Retinal pigment epithelial cell (primary cell): Measurements from ENCODE around the gene ACVR1.

Experiments used
- DNase-seq: peaks from one replicate; pipeline ENCODE4 v3.0.0-alpha.2; 2010; ENCODE audit warnings: low read depth
- H3K4me3 ChIP-seq: 2 replicates; pipeline ENCODE4 v1.5.1; 2011; ENCODE audit warnings: mild to moderate bottlenecking, low read length, control low read depth, moderate library complexity
- TF ChIP-seq, protein P1 (sequence below): conservative IDR thresholded peaks from 2 replicates; pipeline ENCODE4 v1.5.1; 2011; ENCODE audit warnings: low read depth, low read length, control low read depth, inconsistent platforms

ACVR1 gene

GRCh38 chr2:157857881-157858280 is 18.2 kb downstream of the ACVR1 start:
- TF ChIP-seq, protein P1, sequence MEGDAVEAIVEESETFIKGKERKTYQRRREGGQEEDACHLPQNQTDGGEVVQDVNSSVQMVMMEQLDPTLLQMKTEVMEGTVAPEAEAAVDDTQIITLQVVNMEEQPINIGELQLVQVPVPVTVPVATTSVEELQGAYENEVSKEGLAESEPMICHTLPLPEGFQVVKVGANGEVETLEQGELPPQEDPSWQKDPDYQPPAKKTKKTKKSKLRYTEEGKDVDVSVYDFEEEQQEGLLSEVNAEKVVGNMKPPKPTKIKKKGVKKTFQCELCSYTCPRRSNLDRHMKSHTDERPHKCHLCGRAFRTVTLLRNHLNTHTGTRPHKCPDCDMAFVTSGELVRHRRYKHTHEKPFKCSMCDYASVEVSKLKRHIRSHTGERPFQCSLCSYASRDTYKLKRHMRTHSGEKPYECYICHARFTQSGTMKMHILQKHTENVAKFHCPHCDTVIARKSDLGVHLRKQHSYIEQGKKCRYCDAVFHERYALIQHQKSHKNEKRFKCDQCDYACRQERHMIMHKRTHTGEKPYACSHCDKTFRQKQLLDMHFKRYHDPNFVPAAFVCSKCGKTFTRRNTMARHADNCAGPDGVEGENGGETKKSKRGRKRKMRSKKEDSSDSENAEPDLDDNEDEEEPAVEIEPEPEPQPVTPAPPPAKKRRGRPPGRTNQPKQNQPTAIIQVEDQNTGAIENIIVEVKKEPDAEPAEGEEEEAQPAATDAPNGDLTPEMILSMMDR: no peak
- no peak for DNase-seq
- no peak overlapping the region for H3K4me3 ChIP-seq

GRCh38 chr2:157856187-157856515 is 20.0 kb downstream of the ACVR1 start:
- DNase-seq: no peak
- TF ChIP-seq, protein P1: no peak
- H3K4me3 ChIP-seq: no peak overlapping the region

DNA sequence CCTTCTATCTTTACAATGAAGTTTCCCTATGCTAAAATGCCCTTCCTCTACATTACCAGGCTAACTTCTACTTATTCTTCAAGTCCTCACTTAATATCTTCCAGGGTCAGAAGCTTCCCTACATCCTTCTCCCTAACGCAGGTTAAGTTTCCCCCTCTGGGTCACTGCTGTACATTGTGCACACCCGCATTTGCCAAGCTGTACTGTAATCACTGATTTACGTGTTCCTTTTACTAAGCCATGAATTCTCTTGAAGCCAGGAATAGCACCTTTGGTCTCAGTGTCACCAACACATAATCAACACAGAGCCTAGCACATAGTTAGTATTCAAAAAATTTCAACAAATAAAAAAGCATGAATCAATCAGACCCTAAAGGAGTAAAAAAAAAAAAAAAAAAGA is 22.3 kb downstream of the ACVR1 start:
- no peak for DNase-seq
- no peak overlapping the region for H3K4me3 ChIP-seq
- TF ChIP-seq, protein P1: no peak

GRCh38 chr2:157853211-157853610 is 22.9 kb downstream of the ACVR1 start:
- H3K4me3 ChIP-seq: no peak overlapping the region
- DNase-seq: no peak
- TF ChIP-seq, protein P1: no peak

GRCh38 chr2:157849591-157849990 is 26.5 kb downstream of the ACVR1 start:
- H3K4me3 ChIP-seq: no peak overlapping the region
- TF ChIP-seq, protein P1: no peak
- no peak for DNase-seq

GRCh38 chr2:157848213-157848612 is 27.9 kb downstream of the ACVR1 start:
- no peak for DNase-seq
- TF ChIP-seq, protein P1: no peak
- H3K4me3 ChIP-seq: no peak overlapping the region

- no peak overlapping the region for H3K4me3 ChIP-seq
- TF ChIP-seq, protein P1: no peak
- no peak for DNase-seq
Measured at GRCh38 chr2:157845081-157845480, 31.0 kb downstream of the ACVR1 start.
